ENCODE results near the gene ALG14. TPM values are rescaled to one million over a fixed set of nuclear protein-coding genes. Genes with fewer than 3 reads are reported as not detected.

Gene ALG14
- total and polyA plus RNA-seq, 7 donors: 0.55 to 2.7 (median 1.8) TPM

- peak overlapping the region in 3 of 4 donors; percentile 14 to 58 (median 44) for H3K27ac ChIP-seq
Measured at GRCh38 chr1:94983171-94983739, 89.5 kb downstream of the ALG14 start.

GRCh38 chr1:94982398-94982797, 90.4 kb downstream of the ALG14 start:
- no peaks in the 10 kb centered on the region for H3K27me3 ChIP-seq
- peaks cover 0 to 16% (median 5%) of the 10 kb centered on the region in 4 donors for H3K4me1 ChIP-seq
- H3K4me3 ChIP-seq: no peak overlapping the region
- 92 to 97% methylated on average over 2 of the region's 2 CpGs for WGBS, 2 donors
- H3K9me3 ChIP-seq: no peaks in the 10 kb centered on the region
- intact Hi-C loops (cut with DNase I): loop anchor here (5.0 kb wide), 2 partner anchors 40 to 50 kb away; no protein-coding TSS in a partner anchor
- no peak for DNase-seq
- peak overlapping the region in 3 of 4 donors; percentile 16 to 58 (median 44) for H3K27ac ChIP-seq
- H3K36me3 ChIP-seq: no peaks in the 10 kb centered on the region
- TF ChIP-seq POLR2AphosphoS5 (IDR thresholded peaks at IDR 0.05) (no peak), CTCF (IDR thresholded peaks at IDR 0.05) (no peak), POLR2A (IDR thresholded peaks at IDR 0.05) (no peak), EP300 (IDR thresholded peaks at IDR 0.05) (no peak)

More at GRCh38 chr1:94983171-94983739, 89.5 kb downstream of the ALG14 start:
- no peak for TF ChIP-seq CTCF (IDR thresholded peaks at IDR 0.05)
- TF ChIP-seq EP300 (IDR thresholded peaks at IDR 0.05): no peak
- no peak for TF ChIP-seq POLR2A (IDR thresholded peaks at IDR 0.05)
- peak in 1 of 4 donors; percentile 39 for TF ChIP-seq POLR2AphosphoS5 (IDR thresholded peaks at IDR 0.05)
- Histone ChIP-seq H3K9me3 (no peaks in the 10 kb centered on the region), H3K4me1 (peaks cover 0 to 16% (median 5%) of the 10 kb centered on the region in 4 donors), H3K27me3 (no peaks in the 10 kb centered on the region), H3K36me3 (no peaks in the 10 kb centered on the region), H3K4me3 (no peak overlapping the region)
- intact Hi-C loops (cut with DNase I): loop anchor here (5.0 kb wide), 2 partner anchors 39 to 51 kb away; no protein-coding TSS in a partner anchor
- peak; percentile 66 for DNase-seq
- WGBS, 2 donors: 54 to 72% methylated on average over 7 of the region's 7 CpGs

- H3K36me3 ChIP-seq: no peaks in the 10 kb centered on the region
- no peaks in the 10 kb centered on the region for H3K9me3 ChIP-seq
- WGBS, 2 donors: 90 to 99% methylated on average over 1 of the region's 1 CpG
- DNase-seq: no peak
- no peak overlapping the region for H3K4me3 ChIP-seq
- H3K27ac ChIP-seq: peak overlapping the region in 3 of 4 donors; percentile 16 to 49 (median 30)
- no peaks in the 10 kb centered on the region for H3K27me3 ChIP-seq
- H3K4me1 ChIP-seq: peaks cover 0 to 16% (median 5%) of the 10 kb centered on the region in 4 donors
- no peak for TF ChIP-seq EP300 (IDR thresholded peaks at IDR 0.05)
- no peak for TF ChIP-seq POLR2AphosphoS5 (IDR thresholded peaks at IDR 0.05)
- TF ChIP-seq POLR2A (IDR thresholded peaks at IDR 0.05): no peak
- no peak for TF ChIP-seq CTCF (IDR thresholded peaks at IDR 0.05)
- intact Hi-C loops (cut with DNase I): loop anchor here (5.0 kb wide), 2 partner anchors 41 to 49 kb away; no protein-coding TSS in a partner anchor
Measured at GRCh38 chr1:94981575-94981973, 91.2 kb downstream of the ALG14 start.

- intact Hi-C loops (cut with DNase I): loop anchor here (5.0 kb wide), 2 partner anchors 41 to 49 kb away; no protein-coding TSS in a partner anchor
- no peaks in the 10 kb centered on the region for H3K27me3 ChIP-seq
- DNase-seq: no peak
- no peak overlapping the region for H3K4me3 ChIP-seq
- no peaks in the 10 kb centered on the region for H3K36me3 ChIP-seq
- 20 to 71% methylated on average over 6 of the region's 6 CpGs for WGBS, 2 donors
- H3K27ac ChIP-seq: peak overlapping the region in 3 of 4 donors; percentile 47 to 63 (median 49)
- peaks cover 0 to 16% (median 5%) of the 10 kb centered on the region in 4 donors for H3K4me1 ChIP-seq
- TF ChIP-seq POLR2AphosphoS5 (IDR thresholded peaks at IDR 0.05) (no peak), POLR2A (IDR thresholded peaks at IDR 0.05) (no peak), EP300 (IDR thresholded peaks at IDR 0.05) (no peak), CTCF (IDR thresholded peaks at IDR 0.05) (no peak)
- H3K9me3 ChIP-seq: no peaks in the 10 kb centered on the region
Measured at GRCh38 chr1:94980582-94981574, 91.9 kb downstream of the ALG14 start.
